SK-N-SH treated with all-trans-retinoic acid at 6 μM for 48 hours (cell line): ENCODE data around the gene DPP6.

Experiments
- ATAC-seq: fragments of 200-7000 bp; cut with Tn5 transposase; 3 replicates; pipeline ENCODE4 v1.9.1; 2020; ENCODE audit warnings: mild to moderate bottlenecking, moderate library complexity
- ARNTL ChIP-seq: fragments of 450-650 bp; formaldehyde crosslinking; IDR thresholded peaks from 2 replicates; pipeline ENCODE4 v1.5.0; 2020; ENCODE audit warnings: low read depth, mild to moderate bottlenecking, moderate library complexity, borderline replicate concordance
- BACH2 ChIP-seq: fragments of 250-450 bp; sonication (Bioruptor Pico); IDR thresholded peaks from 2 replicates; pipeline ENCODE4 v1.9.0; 2021; ENCODE audit warnings: mild to moderate bottlenecking, borderline replicate concordance
- CREB5 ChIP-seq: fragments of 250-450 bp; sonication (Bioruptor Pico); IDR thresholded peaks from 2 replicates; pipeline ENCODE4 v1.5.1; 2020; ENCODE audit warnings: low read depth, mild to moderate bottlenecking, moderate library complexity
- CSDC2 ChIP-seq: fragments of 250-450 bp; sonication (Bioruptor Pico); IDR thresholded peaks from 2 replicates; pipeline ENCODE4 v1.5.0; 2020; ENCODE audit warnings: mild to moderate bottlenecking, moderate library complexity
- ESRRG ChIP-seq: fragments of 250-450 bp; sonication (Bioruptor Pico); IDR thresholded peaks from 2 replicates; pipeline ENCODE4 v1.6.1; 2021; ENCODE audit warnings: mild to moderate bottlenecking
- ISL1 ChIP-seq: fragments of 250-450 bp; sonication (Bioruptor Pico); IDR thresholded peaks from 2 replicates; pipeline ENCODE4 v2.1.2; 2022; ENCODE audit warnings: mild to moderate bottlenecking, moderate library complexity
- PPARA ChIP-seq: fragments of 250-450 bp; sonication (Bioruptor Pico); IDR thresholded peaks from 2 replicates; pipeline ENCODE4 v1.5.0; 2020; ENCODE audit warnings: mild to moderate bottlenecking, borderline replicate concordance
- RARB ChIP-seq: fragments of 250-450 bp; sonication (Bioruptor Pico); IDR thresholded peaks from 2 replicates; pipeline ENCODE4 v1.8.0; 2021; ENCODE audit warnings: mild to moderate bottlenecking, moderate library complexity
- SNAI2 ChIP-seq: fragments of 250-450 bp; sonication (Bioruptor Pico); IDR thresholded peaks from 2 replicates; pipeline ENCODE4 v1.5.0; 2020; ENCODE audit warnings: mild to moderate bottlenecking, moderate library complexity
- TCF4 ChIP-seq: fragments of 250-450 bp; sonication (Bioruptor Pico); IDR thresholded peaks from 2 replicates; pipeline ENCODE4 v1.8.0; 2021; ENCODE audit warnings: mild to moderate bottlenecking, moderate library complexity, borderline replicate concordance
- TOX ChIP-seq: fragments of 250-450 bp; sonication (Bioruptor Pico); IDR thresholded peaks from 2 replicates; pipeline ENCODE4 v1.8.0; 2021; ENCODE audit warnings: mild to moderate bottlenecking, moderate library complexity, borderline replicate concordance
- ZC3H10 ChIP-seq: fragments of 250-450 bp; sonication (Bioruptor Pico); IDR thresholded peaks from 2 replicates; pipeline ENCODE4 v1.5.1; 2021; ENCODE audit warnings: mild to moderate bottlenecking, moderate library complexity
- ZFP3 ChIP-seq: fragments of 250-450 bp; sonication (Bioruptor Pico); IDR thresholded peaks from 2 replicates; pipeline ENCODE4 v1.5.0; 2020; ENCODE audit warnings: mild to moderate bottlenecking, moderate library complexity
- ZFP30 ChIP-seq: fragments of 450-650 bp; formaldehyde crosslinking; IDR thresholded peaks from 2 replicates; pipeline ENCODE4 v1.5.0; 2022; ENCODE audit warnings: mild to moderate bottlenecking, moderate library complexity
- ZNF565 ChIP-seq: fragments of 450-650 bp; formaldehyde crosslinking; conservative IDR thresholded peaks from 2 replicates; pipeline ENCODE4 v1.5.0; 2020; ENCODE audit warnings: low read depth, mild to moderate bottlenecking, moderate library complexity
- ZNF70 ChIP-seq: fragments of 450-650 bp; formaldehyde crosslinking; IDR thresholded peaks from 2 replicates; pipeline ENCODE4 v1.5.0; 2020; ENCODE audit warnings: mild to moderate bottlenecking, moderate library complexity
- TF ChIP-seq, protein P1 (sequence below): fragments of 250-450 bp; sonication (Bioruptor Pico); IDR thresholded peaks from 2 replicates; pipeline ENCODE4 v1.5.0; 2020; ENCODE audit warnings: mild to moderate bottlenecking, moderate library complexity
- TF ChIP-seq, protein P2 (sequence below): fragments of 250-450 bp; sonication (Bioruptor Pico); IDR thresholded peaks from 2 replicates; pipeline ENCODE4 v1.8.0; 2021; ENCODE audit warnings: low read depth, mild to moderate bottlenecking, moderate library complexity, borderline replicate concordance
- TF ChIP-seq, protein P3 (sequence below): fragments of 250-450 bp; sonication (Bioruptor Pico); IDR thresholded peaks from 2 replicates; pipeline ENCODE4 v1.5.1; 2021; ENCODE audit warnings: mild to moderate bottlenecking, moderate library complexity

The DPP6 gene

GRCh38 chr7:154433632-154434598, 381.7 kb downstream of the DPP6 start:
- ATAC-seq: no peak
- TF ChIP-seq TCF4 (CRISPR knock-in tag) (no peak), PPARA (no peak), BACH2 (CRISPR knock-in tag) (no peak), ZC3H10 (CRISPR knock-in tag) (no peak)
- TF ChIP-seq, protein P1, sequence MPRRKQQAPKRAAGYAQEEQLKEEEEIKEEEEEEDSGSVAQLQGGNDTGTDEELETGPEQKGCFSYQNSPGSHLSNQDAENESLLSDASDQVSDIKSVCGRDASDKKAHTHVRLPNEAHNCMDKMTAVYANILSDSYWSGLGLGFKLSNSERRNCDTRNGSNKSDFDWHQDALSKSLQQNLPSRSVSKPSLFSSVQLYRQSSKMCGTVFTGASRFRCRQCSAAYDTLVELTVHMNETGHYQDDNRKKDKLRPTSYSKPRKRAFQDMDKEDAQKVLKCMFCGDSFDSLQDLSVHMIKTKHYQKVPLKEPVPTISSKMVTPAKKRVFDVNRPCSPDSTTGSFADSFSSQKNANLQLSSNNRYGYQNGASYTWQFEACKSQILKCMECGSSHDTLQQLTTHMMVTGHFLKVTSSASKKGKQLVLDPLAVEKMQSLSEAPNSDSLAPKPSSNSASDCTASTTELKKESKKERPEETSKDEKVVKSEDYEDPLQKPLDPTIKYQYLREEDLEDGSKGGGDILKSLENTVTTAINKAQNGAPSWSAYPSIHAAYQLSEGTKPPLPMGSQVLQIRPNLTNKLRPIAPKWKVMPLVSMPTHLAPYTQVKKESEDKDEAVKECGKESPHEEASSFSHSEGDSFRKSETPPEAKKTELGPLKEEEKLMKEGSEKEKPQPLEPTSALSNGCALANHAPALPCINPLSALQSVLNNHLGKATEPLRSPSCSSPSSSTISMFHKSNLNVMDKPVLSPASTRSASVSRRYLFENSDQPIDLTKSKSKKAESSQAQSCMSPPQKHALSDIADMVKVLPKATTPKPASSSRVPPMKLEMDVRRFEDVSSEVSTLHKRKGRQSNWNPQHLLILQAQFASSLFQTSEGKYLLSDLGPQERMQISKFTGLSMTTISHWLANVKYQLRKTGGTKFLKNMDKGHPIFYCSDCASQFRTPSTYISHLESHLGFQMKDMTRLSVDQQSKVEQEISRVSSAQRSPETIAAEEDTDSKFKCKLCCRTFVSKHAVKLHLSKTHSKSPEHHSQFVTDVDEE (CRISPR knock-in tag): no peak
- TF ChIP-seq, all 23 proteins: peak for 0

DNA sequence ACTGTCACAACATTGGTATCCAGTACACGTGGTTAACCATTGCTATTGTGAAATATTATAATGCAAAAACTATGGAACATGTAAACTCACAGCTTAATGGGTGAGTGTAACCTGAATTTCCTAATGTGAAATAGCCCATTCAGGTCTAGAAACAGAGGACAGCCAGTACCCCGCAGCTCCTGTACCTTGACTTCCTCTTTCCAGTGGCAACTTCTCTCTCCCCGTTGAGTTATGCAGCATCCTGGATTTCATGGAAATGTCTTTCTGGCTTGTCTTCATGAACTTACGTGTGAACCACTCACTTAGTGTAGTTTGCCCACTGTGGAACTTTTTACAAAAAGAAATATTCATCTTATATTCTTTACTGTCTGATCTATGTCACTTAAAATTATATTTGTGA, 384.4 kb downstream of the DPP6 start:
- no peak for ATAC-seq
- TF ChIP-seq SNAI2 (CRISPR knock-in tag) (no peak), ZFP3 (CRISPR knock-in tag) (no peak), CSDC2 (CRISPR knock-in tag) (no peak), ZFP30 (CRISPR knock-in tag) (no peak), TOX (CRISPR knock-in tag) (no peak), ESRRG (CRISPR knock-in tag) (no peak), ZNF565 (CRISPR knock-in tag) (no peak)
- TF ChIP-seq, protein P2, sequence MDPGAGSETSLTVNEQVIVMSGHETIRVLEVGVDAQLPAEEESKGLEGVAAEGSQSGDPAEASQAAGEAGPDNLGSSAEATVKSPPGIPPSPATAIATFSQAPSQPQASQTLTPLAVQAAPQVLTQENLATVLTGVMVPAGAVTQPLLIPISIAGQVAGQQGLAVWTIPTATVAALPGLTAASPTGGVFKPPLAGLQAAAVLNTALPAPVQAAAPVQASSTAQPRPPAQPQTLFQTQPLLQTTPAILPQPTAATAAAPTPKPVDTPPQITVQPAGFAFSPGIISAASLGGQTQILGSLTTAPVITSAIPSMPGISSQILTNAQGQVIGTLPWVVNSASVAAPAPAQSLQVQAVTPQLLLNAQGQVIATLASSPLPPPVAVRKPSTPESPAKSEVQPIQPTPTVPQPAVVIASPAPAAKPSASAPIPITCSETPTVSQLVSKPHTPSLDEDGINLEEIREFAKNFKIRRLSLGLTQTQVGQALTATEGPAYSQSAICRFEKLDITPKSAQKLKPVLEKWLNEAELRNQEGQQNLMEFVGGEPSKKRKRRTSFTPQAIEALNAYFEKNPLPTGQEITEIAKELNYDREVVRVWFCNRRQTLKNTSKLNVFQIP (CRISPR knock-in tag): no peak
- TF ChIP-seq, protein P3, sequence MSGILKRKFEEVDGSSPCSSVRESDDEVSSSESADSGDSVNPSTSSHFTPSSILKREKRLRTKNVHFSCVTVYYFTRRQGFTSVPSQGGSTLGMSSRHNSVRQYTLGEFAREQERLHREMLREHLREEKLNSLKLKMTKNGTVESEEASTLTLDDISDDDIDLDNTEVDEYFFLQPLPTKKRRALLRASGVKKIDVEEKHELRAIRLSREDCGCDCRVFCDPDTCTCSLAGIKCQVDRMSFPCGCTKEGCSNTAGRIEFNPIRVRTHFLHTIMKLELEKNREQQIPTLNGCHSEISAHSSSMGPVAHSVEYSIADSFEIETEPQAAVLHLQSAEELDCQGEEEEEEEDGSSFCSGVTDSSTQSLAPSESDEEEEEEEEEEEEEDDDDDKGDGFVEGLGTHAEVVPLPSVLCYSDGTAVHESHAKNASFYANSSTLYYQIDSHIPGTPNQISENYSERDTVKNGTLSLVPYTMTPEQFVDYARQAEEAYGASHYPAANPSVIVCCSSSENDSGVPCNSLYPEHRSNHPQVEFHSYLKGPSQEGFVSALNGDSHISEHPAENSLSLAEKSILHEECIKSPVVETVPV (CRISPR knock-in tag): no peak
- TF ChIP-seq, all 23 proteins: peak for 0

DNA sequence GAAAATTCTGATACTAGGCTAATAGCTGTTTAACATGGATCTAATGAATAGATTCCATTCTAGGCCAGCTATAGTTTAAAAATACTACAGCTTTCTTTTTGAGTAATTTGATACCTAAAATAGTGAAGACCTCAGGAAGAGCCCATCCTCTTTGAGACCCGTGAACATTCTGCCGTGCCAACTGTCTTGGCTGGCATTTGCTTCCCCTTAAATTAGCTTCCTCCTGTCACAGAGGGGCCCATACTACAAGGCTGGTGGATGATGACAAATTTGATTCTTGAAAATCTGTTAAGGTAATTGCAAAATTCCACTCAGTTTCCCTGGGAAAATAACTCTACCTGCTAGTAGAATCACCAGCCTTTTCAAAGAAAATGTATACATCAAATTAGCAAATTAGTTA, 385.0 kb downstream of the DPP6 start:
- no peak for ATAC-seq
- no peak for TF ChIP-seq CREB5

GRCh38 chr7:154438571-154439367, 386.6 kb downstream of the DPP6 start:
- ATAC-seq: no peak
- TF ChIP-seq ISL1 (no peak), CREB5 (no peak), TCF4 (CRISPR knock-in tag) (no peak), RARB (no peak), CSDC2 (CRISPR knock-in tag) (no peak), ZC3H10 (CRISPR knock-in tag) (no peak), PPARA (no peak), ZNF70 (CRISPR knock-in tag) (no peak), TOX (CRISPR knock-in tag) (no peak), ARNTL (CRISPR knock-in tag) (no peak)
- TF ChIP-seq, protein P2 (CRISPR knock-in tag): no peak
- TF ChIP-seq, protein P1 (CRISPR knock-in tag): no peak
